HepG2 (cell line): Measurements from ENCODE around the gene SLC35F6. TPM values are rescaled to one million over a fixed set of nuclear protein-coding genes. Genes with fewer than 3 reads are reported as not detected.

ENCODE experiments used
- FOXA3 ChIP-seq: IDR thresholded peaks from 2 replicates; pipeline ENCODE4 v1.6.1; 2016; ENCODE audit warnings: missing genetic modification reagents, missing compliant biosample characterization
- KMT2A ChIP-seq: sonication (generic); formaldehyde crosslinking; IDR thresholded peaks from 2 replicates; pipeline ENCODE4 v1.4.0; 2020; ENCODE audit warnings: missing genetic modification reagents
- MTF2 ChIP-seq: sonication (generic); formaldehyde crosslinking; IDR thresholded peaks from 2 replicates; pipeline ENCODE4 v1.5.0; 2020; ENCODE audit warnings: missing genetic modification reagents, borderline replicate concordance
- MYC ChIP-seq: sonication (generic); formaldehyde crosslinking; IDR thresholded peaks from 2 replicates; pipeline ENCODE4 v1.9.0; 2021; ENCODE audit warnings: missing genetic modification reagents, borderline replicate concordance
- SMAD1 ChIP-seq: sonication (generic); formaldehyde crosslinking; IDR thresholded peaks from 2 replicates; pipeline ENCODE4 v1.4.0; 2020; ENCODE audit warnings: missing genetic modification reagents, low read depth, mild to moderate bottlenecking, borderline replicate concordance
- ZBTB8A ChIP-seq: sonication (generic); formaldehyde crosslinking; IDR thresholded peaks from 2 replicates; pipeline ENCODE4 v1.4.0; 2020; ENCODE audit warnings: mild to moderate bottlenecking, low read depth, missing genetic modification reagents, borderline replicate concordance
- ZKSCAN5 ChIP-seq: sonication (generic); formaldehyde crosslinking; IDR thresholded peaks from 2 replicates; pipeline ENCODE4 v1.5.1; 2020; ENCODE audit warnings: mild to moderate bottlenecking, missing genetic modification reagents
- ZNF335 ChIP-seq: sonication (generic); formaldehyde crosslinking; IDR thresholded peaks from 2 replicates; pipeline ENCODE4 v1.4.0; 2020; ENCODE audit warnings: missing genetic modification reagents
- ZNF543 ChIP-seq: sonication (generic); formaldehyde crosslinking; IDR thresholded peaks from 2 replicates; pipeline ENCODE4 v1.4.0; 2020; ENCODE audit warnings: mild to moderate bottlenecking, missing genetic modification reagents
- ZNF720 ChIP-seq: sonication (generic); formaldehyde crosslinking; IDR thresholded peaks from 2 replicates; pipeline ENCODE4 v1.4.0; 2020; ENCODE audit warnings: missing genetic modification reagents
- ZNF775 ChIP-seq: sonication (generic); formaldehyde crosslinking; IDR thresholded peaks from 2 replicates; pipeline ENCODE4 v1.4.0; 2020; ENCODE audit warnings: missing genetic modification reagents, mild to moderate bottlenecking, moderate library complexity, borderline replicate concordance
- ZNF878 ChIP-seq: sonication (generic); formaldehyde crosslinking; IDR thresholded peaks from 2 replicates; pipeline ENCODE4 v1.8.1; 2023; ENCODE audit warnings: mild to moderate bottlenecking, missing genetic modification reagents, moderate library complexity
- polyA plus RNA-seq, 8 experiments: library from polyadenylated mRNA; depleted of rRNA in 3 of 8; stranded (reverse) in 7 of 8; unstranded in 1 of 8; fragments of >200 nt; fragmentation: Illumina TruSeq in 4 of 8; extraction: Trizol in 4 of 8; gene quantifications; 2 replicates each; pipeline versions ENCODE4 v1.2.1 to v1.2.3, GENCODE V29; 2011 to 2016; ENCODE audit warnings: low read depth in 4 of 8, missing spikeins in 1 of 8, mixed read lengths in 1 of 8; ENCODE audit not compliant: insufficient read depth in 1 of 8
- total RNA-seq, 5 experiments: library from RNA; depleted of rRNA; stranded (reverse); fragments of >200 nt; fragmentation: Illumina TruSeq; extraction: Trizol; gene quantifications; 2 replicates each; pipeline ENCODE4 v1.2.3, GENCODE V29; 2016; ENCODE audit warnings: low read depth in 1 of 5
- TF ChIP-seq, protein P1 (sequence below): sonication (generic); formaldehyde crosslinking; IDR thresholded peaks from 2 replicates; pipeline ENCODE4 v1.5.1; 2020; ENCODE audit warnings: missing genetic modification reagents, mild to moderate bottlenecking, borderline replicate concordance
- TF ChIP-seq, protein P2 (sequence below): conservative IDR thresholded peaks from 2 replicates; pipeline ENCODE4 v1.6.1; 2018; ENCODE audit warnings: missing genetic modification reagents
- TF ChIP-seq, protein P3 (sequence below): sonication (generic); formaldehyde crosslinking; IDR thresholded peaks from 2 replicates; pipeline ENCODE4 v1.5.0; 2020; ENCODE audit warnings: missing genetic modification reagents
- TF ChIP-seq, protein P4 (sequence below): sonication (generic); formaldehyde crosslinking; IDR thresholded peaks from 2 replicates; pipeline ENCODE4 v1.4.0; 2020; ENCODE audit warnings: missing genetic modification reagents
- TF ChIP-seq, protein P5 (sequence below): IDR thresholded peaks from 2 replicates; pipeline ENCODE4 v1.6.1; 2012; ENCODE audit warnings: low read depth, low read length, improper control_type of control experiment

Gene SLC35F6
- total and polyA plus RNA-seq, 2 of the 13 experiments (the other 11 are each of a cell fraction or from before 2014, with no cell fraction given) = 15.2 to 21.2 TPM

DNA sequence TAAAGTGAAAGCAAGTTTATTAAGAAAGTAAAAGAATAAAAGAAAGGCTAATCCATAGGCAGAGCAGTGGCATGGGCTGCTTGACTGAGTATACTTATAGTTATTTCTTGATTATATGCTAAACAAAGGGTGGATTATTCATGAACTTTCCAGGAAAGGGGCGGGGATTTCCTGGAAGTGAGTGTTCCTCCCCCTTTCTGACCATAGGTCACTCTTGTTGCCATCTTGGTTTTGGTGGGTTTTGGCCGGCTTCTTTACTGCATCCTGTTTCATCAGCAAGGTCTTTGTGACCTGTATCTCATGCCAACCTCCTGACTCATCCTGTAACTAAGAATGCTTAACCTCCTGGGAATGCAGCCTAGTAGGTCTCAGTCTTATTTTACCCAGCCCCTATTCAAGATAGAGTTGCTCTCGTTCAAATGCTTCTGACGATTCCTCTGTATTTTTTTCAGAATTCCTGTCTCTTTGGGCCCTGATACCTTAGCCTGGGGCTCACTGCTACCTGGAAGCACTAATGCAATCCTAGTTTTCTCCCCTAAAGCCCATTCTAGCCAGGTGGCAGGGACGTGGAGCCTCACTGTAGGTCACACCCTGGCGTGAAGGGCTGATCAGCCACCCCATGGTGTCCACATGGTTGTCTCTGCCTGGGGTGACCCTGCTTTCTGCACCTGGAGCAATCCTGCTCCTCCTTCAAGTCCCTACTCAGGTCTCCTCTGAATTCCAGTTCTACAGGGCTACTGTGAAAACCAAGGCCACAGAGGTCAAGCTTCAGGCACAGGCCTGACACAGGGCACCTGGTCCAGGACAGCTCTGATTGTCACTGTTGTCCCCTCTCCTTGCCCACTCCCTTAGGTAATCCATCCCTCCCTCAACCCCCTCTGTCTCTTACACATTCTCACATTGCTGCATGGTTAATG lies 6.0 kb upstream of the SLC35F6 start (continued):
- TF ChIP-seq ZNF775 (CRISPR knock-in tag) = no peak
- TF ChIP-seq ZKSCAN5 = no peak
- no peak for TF ChIP-seq ZNF720
- TF ChIP-seq, protein P1, sequence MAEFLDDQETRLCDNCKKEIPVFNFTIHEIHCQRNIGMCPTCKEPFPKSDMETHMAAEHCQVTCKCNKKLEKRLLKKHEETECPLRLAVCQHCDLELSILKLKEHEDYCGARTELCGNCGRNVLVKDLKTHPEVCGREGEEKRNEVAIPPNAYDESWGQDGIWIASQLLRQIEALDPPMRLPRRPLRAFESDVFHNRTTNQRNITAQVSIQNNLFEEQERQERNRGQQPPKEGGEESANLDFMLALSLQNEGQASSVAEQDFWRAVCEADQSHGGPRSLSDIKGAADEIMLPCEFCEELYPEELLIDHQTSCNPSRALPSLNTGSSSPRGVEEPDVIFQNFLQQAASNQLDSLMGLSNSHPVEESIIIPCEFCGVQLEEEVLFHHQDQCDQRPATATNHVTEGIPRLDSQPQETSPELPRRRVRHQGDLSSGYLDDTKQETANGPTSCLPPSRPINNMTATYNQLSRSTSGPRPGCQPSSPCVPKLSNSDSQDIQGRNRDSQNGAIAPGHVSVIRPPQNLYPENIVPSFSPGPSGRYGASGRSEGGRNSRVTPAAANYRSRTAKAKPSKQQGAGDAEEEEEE (CRISPR knock-in tag) = no peak
- no peak for TF ChIP-seq SMAD1 (CRISPR knock-in tag)
- TF ChIP-seq, protein P2, sequence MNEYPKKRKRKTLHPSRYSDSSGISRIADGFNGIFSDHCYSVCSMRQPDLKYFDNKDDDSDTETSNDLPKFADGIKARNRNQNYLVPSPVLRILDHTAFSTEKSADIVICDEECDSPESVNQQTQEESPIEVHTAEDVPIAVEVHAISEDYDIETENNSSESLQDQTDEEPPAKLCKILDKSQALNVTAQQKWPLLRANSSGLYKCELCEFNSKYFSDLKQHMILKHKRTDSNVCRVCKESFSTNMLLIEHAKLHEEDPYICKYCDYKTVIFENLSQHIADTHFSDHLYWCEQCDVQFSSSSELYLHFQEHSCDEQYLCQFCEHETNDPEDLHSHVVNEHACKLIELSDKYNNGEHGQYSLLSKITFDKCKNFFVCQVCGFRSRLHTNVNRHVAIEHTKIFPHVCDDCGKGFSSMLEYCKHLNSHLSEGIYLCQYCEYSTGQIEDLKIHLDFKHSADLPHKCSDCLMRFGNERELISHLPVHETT (CRISPR knock-in tag) = no peak
- TF ChIP-seq MTF2 (CRISPR knock-in tag) = no peak
- TF ChIP-seq, protein P3, sequence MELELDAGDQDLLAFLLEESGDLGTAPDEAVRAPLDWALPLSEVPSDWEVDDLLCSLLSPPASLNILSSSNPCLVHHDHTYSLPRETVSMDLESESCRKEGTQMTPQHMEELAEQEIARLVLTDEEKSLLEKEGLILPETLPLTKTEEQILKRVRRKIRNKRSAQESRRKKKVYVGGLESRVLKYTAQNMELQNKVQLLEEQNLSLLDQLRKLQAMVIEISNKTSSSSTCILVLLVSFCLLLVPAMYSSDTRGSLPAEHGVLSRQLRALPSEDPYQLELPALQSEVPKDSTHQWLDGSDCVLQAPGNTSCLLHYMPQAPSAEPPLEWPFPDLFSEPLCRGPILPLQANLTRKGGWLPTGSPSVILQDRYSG (CRISPR knock-in tag) = no peak
- peak; percentile 77 for TF ChIP-seq FOXA3
- TF ChIP-seq, protein P4, sequence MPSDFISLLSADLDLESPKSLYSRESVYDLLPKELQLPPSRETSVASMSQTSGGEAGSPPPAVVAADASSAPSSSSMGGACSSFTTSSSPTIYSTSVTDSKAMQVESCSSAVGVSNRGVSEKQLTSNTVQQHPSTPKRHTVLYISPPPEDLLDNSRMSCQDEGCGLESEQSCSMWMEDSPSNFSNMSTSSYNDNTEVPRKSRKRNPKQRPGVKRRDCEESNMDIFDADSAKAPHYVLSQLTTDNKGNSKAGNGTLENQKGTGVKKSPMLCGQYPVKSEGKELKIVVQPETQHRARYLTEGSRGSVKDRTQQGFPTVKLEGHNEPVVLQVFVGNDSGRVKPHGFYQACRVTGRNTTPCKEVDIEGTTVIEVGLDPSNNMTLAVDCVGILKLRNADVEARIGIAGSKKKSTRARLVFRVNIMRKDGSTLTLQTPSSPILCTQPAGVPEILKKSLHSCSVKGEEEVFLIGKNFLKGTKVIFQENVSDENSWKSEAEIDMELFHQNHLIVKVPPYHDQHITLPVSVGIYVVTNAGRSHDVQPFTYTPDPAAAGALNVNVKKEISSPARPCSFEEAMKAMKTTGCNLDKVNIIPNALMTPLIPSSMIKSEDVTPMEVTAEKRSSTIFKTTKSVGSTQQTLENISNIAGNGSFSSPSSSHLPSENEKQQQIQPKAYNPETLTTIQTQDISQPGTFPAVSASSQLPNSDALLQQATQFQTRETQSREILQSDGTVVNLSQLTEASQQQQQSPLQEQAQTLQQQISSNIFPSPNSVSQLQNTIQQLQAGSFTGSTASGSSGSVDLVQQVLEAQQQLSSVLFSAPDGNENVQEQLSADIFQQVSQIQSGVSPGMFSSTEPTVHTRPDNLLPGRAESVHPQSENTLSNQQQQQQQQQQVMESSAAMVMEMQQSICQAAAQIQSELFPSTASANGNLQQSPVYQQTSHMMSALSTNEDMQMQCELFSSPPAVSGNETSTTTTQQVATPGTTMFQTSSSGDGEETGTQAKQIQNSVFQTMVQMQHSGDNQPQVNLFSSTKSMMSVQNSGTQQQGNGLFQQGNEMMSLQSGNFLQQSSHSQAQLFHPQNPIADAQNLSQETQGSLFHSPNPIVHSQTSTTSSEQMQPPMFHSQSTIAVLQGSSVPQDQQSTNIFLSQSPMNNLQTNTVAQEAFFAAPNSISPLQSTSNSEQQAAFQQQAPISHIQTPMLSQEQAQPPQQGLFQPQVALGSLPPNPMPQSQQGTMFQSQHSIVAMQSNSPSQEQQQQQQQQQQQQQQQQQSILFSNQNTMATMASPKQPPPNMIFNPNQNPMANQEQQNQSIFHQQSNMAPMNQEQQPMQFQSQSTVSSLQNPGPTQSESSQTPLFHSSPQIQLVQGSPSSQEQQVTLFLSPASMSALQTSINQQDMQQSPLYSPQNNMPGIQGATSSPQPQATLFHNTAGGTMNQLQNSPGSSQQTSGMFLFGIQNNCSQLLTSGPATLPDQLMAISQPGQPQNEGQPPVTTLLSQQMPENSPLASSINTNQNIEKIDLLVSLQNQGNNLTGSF (CRISPR knock-in tag) = no peak
- TF ChIP-seq, protein P5, sequence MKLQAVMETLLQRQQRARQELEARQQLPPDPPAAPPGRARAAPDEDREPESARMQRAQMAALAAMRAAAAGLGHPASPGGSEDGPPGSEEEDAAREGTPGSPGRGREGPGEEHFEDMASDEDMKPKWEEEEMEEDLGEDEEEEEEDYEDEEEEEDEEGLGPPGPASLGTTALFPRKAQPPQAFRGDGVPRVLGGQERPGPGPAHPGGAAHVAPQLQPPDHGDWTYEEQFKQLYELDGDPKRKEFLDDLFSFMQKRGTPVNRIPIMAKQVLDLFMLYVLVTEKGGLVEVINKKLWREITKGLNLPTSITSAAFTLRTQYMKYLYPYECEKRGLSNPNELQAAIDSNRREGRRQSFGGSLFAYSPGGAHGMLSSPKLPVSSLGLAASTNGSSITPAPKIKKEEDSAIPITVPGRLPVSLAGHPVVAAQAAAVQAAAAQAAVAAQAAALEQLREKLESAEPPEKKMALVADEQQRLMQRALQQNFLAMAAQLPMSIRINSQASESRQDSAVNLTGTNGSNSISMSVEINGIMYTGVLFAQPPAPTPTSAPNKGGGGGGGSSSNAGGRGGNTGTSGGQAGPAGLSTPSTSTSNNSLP = peak; percentile 36; the same call in 1 of the 2 replicates
- peak; percentile 46; the same call in 1 of the 2 replicates for TF ChIP-seq ZNF878 (CRISPR knock-in tag)
- no peak for TF ChIP-seq ZBTB8A
- TF ChIP-seq MYC = no peak
- no peak for TF ChIP-seq ZNF543
- TF ChIP-seq KMT2A (CRISPR knock-in tag) = no peak
- no peak; the same call in 1 of the 2 replicates for TF ChIP-seq ZNF335 (CRISPR knock-in tag)
